NCI-H1930 (cell line): ENCODE results near the gene ING5.
"Not testable (repeated sequence)": the region's sequence is repeated elsewhere in the genome, so short reads cannot be mapped to it uniquely, and the experiment has no call there.

ENCODE experiments used
- DNase-seq, 2 experiments: peaks; one replicate each; lab custom pipeline; 2025; lab: John Stamatoyannopoulos, UW

ING5 gene

DNA sequence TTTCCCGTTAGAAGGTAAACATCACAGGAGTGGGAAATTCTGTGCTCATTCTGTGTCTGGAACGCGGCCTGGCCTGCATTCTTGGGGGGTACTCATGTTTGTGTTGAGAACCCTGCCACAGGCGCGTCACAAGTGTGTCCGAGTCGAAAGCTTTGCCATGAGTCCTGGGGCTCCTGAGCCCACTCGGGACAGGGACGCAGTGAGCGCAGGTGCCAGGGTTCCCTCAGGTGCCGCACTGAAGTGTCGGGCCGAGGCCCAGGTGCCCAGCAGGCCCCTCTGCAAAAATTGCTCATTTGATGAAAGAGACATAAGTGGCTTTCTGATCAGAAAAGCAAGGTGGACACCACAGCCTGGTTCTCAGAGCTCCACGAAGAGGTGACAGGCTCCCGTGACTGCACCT, 37.3 kb downstream of the ING5 start:
- no peak for DNase-seq

DNA sequence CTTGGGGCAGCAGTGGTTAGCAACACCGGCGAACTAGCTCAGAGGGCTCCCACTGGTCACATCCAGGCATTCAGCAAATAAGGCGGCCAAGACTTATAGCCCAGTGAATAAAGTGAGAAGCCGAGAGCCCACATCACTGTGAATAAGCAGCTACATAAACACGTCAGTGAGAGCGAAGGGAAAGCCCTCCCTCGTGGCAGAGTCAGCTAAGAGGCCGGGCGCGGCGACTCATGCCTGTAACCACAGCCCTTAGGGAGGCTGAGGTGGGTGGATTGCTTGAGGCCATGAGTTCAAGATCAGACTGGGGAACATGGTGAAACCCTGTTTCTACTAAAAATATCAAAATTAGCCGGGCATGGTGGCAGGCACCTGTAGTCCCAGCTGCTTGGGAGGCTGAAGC, 37.8 kb downstream of the ING5 start:
- DNase-seq: no peak

DNA sequence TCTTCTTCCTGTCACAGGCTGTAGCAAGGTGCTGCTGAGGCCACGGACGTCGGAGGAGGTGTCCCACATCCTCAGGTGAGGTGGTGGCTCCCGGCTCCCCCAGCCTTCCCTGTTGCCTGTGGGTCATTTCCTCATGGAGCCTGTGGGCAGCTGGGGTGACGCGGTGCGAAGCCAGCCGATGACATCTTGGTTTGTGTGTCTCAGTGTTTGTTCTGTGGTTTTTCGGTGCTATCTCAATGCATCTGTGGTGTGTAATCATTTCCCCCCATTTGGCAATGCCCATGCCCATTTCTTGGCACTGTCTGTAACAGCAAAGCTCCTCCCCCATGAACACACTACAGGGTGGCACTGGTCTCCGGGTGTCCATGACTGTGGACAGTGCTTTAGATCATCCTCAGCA, 39.2 kb downstream of the ING5 start:
- DNase-seq: no peak

DNA sequence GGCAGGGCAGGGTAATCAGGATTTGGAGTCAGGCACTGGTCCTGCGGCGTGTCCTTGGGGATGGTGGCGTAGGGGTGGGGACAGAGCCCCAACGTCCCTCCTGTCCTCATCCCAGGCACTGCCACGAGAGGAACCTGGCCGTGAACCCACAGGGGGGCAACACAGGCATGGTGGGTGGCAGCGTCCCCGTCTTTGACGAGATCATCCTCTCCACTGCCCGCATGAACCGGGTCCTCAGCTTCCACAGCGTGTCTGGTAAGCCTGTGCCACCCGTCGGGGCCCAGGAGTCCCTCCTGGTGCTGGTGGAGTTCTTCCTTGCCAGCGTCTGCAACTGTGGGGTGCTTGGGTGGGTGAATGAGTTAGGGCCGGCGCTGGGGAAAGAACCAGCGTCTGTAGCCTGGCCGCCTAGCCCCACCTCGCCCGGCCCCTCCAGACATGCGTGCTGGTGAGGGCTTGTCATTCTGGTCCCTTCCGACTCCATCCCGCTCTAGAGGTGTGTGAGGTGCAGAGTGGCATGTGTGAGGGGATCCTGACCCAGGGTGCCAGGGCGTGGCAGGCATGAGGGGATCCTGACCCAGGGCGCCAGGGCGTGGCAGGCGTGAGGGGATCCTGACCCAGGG, 40.6 kb downstream of the ING5 start:
- DNase-seq: no peak

DNA sequence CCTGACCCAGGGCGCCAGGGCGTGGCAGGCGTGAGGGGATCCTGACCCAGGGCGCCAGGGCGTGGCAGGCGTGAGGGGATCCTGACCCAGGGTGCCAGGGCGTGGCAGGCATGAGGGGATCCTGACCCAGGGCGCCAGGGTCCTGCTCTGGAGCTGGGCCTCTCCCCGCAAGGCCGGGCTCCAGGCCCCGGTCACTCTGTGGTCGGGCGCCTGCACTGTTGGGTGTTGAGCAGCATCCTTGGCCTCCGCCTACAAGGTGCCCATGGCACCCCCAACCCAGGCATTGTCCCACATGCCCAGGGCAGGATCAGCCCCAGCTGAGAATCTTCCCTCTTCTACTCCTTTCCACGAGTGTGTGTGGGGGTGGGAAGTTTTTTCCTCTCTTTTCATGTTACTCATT, 41.2 kb downstream of the ING5 start:
- not testable (repeated sequence) for DNase-seq

- no peak for DNase-seq
Observed at GRCh38 chr2:241743620-241744019, 41.8 kb downstream of the ING5 start.

DNA sequence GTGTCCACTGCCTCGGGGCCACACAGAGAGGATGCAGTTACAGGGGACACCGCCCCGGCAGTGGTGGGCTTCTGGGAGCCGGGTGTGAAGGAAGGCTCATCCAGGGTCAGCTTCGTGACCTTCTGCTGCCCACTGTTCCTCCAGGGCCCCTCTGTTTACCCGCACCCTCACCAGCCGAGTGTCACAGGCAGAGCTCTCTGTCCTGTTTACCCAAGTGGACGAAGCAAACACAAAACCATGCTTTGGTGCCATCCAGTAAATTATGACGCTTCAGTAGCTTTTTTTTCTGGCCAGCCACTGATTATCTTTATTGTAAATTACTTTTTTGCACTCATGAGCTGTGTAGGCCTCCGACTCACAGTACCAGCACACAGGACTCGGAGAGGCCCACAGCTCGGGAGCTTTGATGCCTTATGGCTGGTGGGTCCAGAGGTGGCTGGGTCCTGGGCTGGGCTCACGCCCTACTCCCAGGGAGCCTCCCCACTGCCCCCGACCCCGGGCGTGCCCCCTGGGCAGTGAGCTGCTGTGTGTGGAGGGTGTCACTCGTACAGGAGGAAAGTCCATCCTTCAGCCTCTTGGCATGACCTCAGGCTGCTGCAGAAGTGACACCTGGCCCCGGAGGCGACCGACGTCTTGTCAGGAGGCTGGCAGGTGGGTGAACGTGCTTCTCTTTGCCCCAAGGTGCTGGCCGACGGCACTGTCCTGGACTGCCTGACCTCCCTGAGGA, 42.4 kb downstream of the ING5 start:
- DNase-seq: no peak

GRCh38 chr2:241745276-241745675, 43.4 kb downstream of the ING5 start:
- no peak for DNase-seq

GRCh38 chr2:241746084-241746483, 44.2 kb downstream of the ING5 start:
- DNase-seq: no peak

DNA sequence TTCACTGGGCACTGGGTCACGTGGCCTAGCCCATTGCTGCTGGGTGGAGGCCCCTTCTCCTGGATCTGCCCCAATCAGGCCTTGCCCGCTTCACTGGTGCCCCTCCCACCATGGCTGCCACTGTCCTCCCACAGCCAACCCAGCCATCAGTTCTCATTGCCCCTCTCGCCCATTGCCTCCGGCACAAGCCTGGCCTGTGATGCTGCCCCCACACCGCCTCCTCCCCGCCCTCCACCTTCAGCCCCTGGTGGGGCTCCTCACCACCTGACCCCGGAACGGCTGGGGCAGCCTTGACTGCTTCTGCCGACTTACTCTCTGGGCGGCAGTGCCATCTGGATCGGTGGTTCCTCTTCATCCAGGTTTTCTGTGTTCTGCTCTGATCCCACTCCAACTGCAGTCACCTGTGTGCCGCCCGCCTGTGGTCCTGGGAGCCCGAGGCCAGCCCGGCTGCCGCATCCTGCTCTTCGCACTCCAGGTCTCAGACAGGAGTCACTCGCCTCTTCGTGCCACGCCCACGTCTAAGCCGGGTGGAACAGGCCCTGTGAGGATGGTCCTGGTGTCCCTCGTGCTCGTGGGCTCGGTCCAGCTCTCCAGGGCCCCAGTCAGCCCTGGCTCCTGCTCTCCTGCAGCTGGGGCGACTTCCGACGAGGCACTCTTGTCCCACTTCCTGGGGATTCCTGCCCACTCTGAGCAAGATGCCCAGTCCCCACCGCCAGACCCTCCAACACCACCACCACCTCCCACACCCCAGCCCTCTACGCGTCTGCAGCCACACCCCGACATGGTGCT, 46.8 kb downstream of the ING5 start:
- no peak for DNase-seq

DNA sequence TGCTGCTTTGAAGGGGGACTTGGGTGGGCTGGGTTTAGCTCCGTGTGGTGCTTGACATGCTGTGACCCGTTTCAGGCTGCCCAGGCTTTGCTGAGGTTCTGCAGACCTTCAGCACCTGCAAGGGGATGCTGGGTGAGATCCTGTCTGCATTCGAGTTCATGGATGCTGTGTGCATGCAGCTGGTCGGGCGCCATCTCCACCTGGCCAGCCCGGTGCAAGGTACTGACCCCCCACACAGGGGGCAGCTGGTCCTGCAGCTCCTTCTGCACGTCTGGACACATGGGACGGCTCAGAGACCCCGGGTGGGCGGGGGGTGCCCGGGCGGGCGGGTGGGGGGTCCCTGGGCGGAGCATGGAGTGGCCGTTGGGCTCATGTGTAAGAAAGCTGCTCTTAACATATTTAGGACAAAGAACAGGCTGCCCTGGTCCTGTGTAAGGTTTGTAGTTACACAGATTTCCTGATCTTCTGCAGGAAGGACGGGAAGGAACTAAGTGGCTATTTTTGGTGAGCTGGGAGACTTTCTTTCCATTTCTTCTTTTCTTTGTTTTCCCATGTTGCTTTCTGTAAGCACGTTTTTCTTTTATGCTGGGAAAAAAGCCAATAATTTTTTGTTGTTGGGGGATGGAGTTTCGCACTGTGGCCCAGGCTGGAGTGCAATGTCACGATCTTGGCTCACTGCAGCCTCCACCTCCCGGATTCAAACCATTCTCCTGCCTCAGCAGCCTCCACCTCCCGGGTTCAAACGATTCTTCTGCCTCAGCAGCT, 48.4 kb downstream of the ING5 start:
- no peak for DNase-seq

DNA sequence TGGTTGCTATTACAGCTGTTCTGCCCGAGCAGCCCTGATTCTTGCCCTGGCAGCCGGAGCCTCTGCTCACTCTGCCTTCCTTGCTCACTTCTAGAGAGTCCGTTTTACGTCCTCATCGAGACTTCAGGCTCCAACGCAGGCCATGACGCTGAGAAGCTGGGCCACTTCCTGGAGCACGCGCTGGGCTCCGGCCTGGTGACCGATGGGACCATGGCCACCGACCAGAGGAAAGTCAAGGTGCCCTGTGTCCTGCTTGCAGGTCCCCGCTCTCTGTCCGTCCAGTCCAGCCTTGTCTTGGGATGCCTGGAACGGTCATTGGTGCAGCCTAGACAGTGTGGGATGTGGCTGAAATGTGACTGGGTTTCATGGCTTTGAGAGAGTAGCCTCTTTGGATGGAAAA, 49.3 kb downstream of the ING5 start:
- DNase-seq: no peak

GRCh38 chr2:241751776-241752175, 49.9 kb downstream of the ING5 start:
- DNase-seq: no peak

DNA sequence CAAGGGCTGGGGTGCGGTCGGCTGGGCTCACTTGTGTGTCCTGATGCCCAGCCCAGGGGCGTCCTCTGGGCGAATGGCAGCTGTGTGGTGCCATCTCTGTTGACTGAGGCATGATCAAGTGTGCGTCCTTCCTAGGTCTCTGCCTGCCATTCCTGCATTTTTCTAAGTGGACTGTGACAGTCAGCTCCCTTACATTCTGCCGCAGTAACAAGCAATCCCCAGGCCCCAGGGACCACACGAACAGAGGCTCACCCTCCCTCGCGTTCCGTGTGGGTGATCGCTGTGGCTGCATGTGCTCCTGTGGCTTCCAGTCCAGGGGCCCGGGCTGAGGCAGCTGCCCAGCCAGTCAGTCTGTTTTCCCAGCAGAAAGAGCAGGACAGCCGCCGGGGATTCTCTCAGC, 50.4 kb downstream of the ING5 start:
- no peak for DNase-seq

- no peak for DNase-seq
Observed at GRCh38 chr2:241752689-241753276, 50.9 kb downstream of the ING5 start.

GRCh38 chr2:241753493-241753892, 51.7 kb downstream of the ING5 start:
- DNase-seq: no peak

DNA sequence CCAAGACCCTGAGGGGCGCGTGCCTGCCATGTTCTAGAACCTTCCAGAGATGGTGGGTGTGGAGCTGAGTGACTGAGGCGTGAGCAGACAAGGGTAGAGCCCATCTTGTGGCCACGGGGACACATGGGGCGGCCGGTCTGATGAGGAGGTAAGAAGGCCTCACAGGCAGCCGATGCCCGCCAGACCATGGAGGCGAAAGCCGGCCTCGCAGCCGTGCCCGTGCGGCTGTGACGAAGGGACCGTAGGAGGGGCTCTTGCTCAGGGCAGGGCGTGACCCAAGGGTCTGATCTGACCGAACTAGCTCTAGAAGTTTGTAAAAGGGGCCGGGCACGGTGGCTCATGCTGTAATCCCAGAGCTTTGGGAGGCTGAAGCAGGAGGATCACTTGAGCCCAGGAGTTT, 52.2 kb downstream of the ING5 start:
- DNase-seq: no peak

- DNase-seq: no peak
Observed at GRCh38 chr2:241755166-241755565, 53.3 kb downstream of the ING5 start.

- no peak for DNase-seq
Observed at GRCh38 chr2:241755777-241756176, 53.9 kb downstream of the ING5 start.

- no peak for DNase-seq
Observed at GRCh38 chr2:241759067-241759807, 57.4 kb downstream of the ING5 start.

- not testable (repeated sequence) for DNase-seq
Observed at GRCh38 chr2:241759893-241760292, 58.1 kb downstream of the ING5 start.
